ENCODE measurements around the gene MARF1.

- TF ChIP-seq CTCF (conservative IDR thresholded peaks at IDR 0.05) (no peak), EZH2 (IDR thresholded peaks at IDR 0.05; ENCODE audit: low read depth) (no peak)
These were observed 32.5 kb downstream of the MARF1 start for GRCh38 chr16:15610369-15610871.
